Measurements from ENCODE around the gene PRDX5. TPM values are rescaled to one million over a fixed set of nuclear protein-coding genes. Genes with fewer than 3 reads are reported as not detected.
"Not testable (repeated sequence)": the region's sequence is repeated elsewhere in the genome, so short reads cannot be mapped to it uniquely, and the experiment has no call there.

Gene PRDX5
- total RNA-seq, 1 donor from 2014 or later, result 144 TPM

DNA sequence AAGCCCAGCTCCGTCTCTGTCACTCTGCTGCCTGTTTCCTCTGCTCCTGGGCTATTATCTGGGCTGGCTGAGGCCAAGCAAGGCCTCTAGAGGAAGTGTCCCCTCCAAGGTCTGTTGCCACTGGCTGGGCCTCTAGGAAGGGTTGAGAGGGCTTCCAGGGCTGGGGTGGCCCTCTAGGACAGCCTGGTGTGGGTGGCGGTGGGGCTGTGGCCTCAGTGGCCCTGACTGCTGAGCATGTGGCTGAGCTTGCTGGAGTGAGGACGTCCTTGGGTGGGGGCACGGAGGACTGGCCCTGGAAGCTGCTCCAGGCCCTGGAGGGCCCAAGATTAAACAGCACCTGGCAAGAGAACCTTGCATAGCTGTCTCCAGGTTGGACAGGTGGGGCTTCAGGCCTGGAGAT is 6.1 kb downstream of the PRDX5 start:
- Histone ChIP-seq H3K4me1 (ENCODE audit: control insufficient read depth in 3 of 3, insufficient read depth in 3 of 3, low read length in 3 of 3) (peaks cover 7 to 12% (median 7%) of the 10 kb centered on the region in 3 donors), H3K36me3 (ENCODE audit: control insufficient read depth in 3 of 3, insufficient read depth in 3 of 3, low read length in 3 of 3) (peaks cover 15 to 17% (median 16%) of the 10 kb centered on the region in 3 donors)
- not testable (repeated sequence) for H3K9me3 ChIP-seq (ENCODE audit: control insufficient read depth in 3 of 3, low read length in 3 of 3); H3K9ac ChIP-seq (ENCODE audit: low read depth in 1 of 3, low read length in 3 of 3); H3K27ac ChIP-seq (ENCODE audit: low read depth, low read length); H3K4me3 ChIP-seq (ENCODE audit: low read length in 3 of 3); H3K27me3 ChIP-seq (ENCODE audit: control insufficient read depth in 3 of 3, insufficient read depth in 3 of 3, low read length in 3 of 3)

DNA sequence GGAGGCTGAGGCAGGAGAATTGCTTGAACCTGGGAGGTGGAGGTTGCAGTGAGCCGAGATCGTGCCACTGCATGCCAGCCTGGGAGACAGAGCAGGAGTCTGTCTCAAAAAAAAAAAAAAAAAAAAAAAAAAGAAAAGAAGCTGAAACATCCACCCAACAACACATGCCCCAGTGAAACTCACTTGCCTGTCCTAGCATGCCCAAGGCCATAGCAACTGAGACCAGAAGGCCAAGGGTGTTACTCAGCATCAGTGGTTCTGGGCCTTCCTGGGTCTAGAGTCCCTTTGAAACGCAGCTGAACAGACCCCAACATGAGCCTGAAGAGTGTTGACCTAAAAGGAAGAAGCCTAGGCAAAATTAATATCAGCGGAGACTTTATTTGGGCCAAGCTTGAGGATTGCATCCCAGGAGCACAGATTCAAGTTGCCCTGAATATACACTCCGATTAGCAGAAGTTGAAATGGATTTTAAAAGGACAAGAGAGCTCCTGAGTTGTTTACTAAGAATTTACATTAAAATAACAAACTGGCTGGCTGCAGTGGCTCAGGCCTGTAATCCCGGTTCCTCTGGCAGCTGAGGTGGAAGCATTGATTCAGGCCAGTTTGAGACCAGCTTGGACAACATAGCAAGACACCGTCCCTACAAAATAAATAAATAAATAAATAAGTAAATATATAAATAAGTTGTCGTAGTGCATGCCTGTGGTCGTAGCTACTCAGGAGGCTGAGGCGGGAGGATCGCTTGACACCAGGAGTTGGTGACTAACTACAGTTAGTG is 7.0 kb downstream of the PRDX5 start:
- Histone ChIP-seq H3K9ac (ENCODE audit: low read depth in 1 of 3, low read length in 3 of 3) (no peak overlapping the region), H3K9me3 (ENCODE audit: control insufficient read depth in 3 of 3, low read length in 3 of 3) (no peaks in the 10 kb centered on the region), H3K27ac (ENCODE audit: low read depth, low read length) (no peak overlapping the region), H3K27me3 (ENCODE audit: control insufficient read depth in 3 of 3, insufficient read depth in 3 of 3, low read length in 3 of 3) (no peaks in the 10 kb centered on the region), H3K36me3 (ENCODE audit: control insufficient read depth in 3 of 3, insufficient read depth in 3 of 3, low read length in 3 of 3) (peaks cover 15 to 17% (median 16%) of the 10 kb centered on the region in 3 donors), H3K4me3 (ENCODE audit: low read length in 3 of 3) (no peak overlapping the region), H3K4me1 (ENCODE audit: control insufficient read depth in 3 of 3, insufficient read depth in 3 of 3, low read length in 3 of 3) (peaks cover 9 to 14% (median 10%) of the 10 kb centered on the region in 3 donors)

DNA sequence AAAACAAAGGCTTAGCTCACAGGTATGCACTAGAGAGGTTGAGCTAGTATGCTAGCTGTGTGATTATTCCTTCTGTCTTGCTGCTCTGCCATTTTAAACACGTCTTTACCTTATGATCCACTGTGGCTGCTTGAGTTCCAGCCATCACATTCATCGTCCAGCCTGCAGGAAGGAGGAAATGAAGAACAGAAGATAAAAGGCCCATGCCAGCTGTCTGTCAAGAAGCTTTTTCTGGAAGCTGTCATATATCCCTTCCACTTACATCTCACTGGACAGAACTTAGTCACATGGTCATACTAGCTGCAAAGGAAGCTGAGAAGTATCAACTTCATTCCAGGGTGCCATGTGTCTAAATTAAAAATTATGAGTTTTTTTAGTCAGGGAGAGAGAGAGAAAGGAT is 9.5 kb downstream of the PRDX5 start:
- no peak overlapping the region for H3K4me3 ChIP-seq (ENCODE audit: low read length in 3 of 3)
- H3K4me1 ChIP-seq (ENCODE audit: control insufficient read depth in 3 of 3, insufficient read depth in 3 of 3, low read length in 3 of 3), result peaks cover 15 to 20% (median 15%) of the 10 kb centered on the region in 3 donors
- H3K27me3 ChIP-seq (ENCODE audit: control insufficient read depth in 3 of 3, insufficient read depth in 3 of 3, low read length in 3 of 3), result no peaks in the 10 kb centered on the region
- H3K27ac ChIP-seq (ENCODE audit: low read depth, low read length), result no peak overlapping the region
- H3K36me3 ChIP-seq (ENCODE audit: control insufficient read depth in 3 of 3, insufficient read depth in 3 of 3, low read length in 3 of 3), result peaks cover 4 to 7% (median 4%) of the 10 kb centered on the region in 3 donors
- no peak overlapping the region for H3K9ac ChIP-seq (ENCODE audit: low read depth in 1 of 3, low read length in 3 of 3)
- H3K9me3 ChIP-seq (ENCODE audit: control insufficient read depth in 3 of 3, low read length in 3 of 3), result no peaks in the 10 kb centered on the region

DNA sequence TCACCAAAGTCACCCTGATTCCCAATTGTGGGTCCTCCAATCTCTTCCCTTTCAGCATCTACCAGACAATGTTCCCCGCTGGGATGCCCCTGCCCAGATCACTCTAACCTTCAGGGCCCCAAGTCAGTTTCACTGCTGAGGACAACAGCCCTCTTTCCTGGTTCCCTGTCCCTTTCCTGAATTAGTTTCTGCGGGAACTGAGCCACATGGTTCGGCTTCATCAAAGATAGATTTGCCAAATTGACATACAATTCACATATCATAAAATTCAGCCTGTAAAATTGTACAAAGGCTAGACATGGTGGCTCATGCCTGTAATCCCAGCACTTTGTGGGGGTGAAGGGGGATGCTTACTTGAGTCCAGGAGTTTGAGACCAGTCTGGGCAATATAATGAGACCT is 10.1 kb downstream of the PRDX5 start:
- H3K4me3 ChIP-seq (ENCODE audit: low read length in 3 of 3), result no peak overlapping the region
- peaks cover 15 to 20% (median 15%) of the 10 kb centered on the region in 3 donors for H3K4me1 ChIP-seq (ENCODE audit: control insufficient read depth in 3 of 3, insufficient read depth in 3 of 3, low read length in 3 of 3)
- H3K27ac ChIP-seq (ENCODE audit: low read depth, low read length), result no peak overlapping the region
- H3K27me3 ChIP-seq (ENCODE audit: control insufficient read depth in 3 of 3, insufficient read depth in 3 of 3, low read length in 3 of 3), result no peaks in the 10 kb centered on the region
- H3K9ac ChIP-seq (ENCODE audit: low read depth in 1 of 3, low read length in 3 of 3), result no peak overlapping the region
- H3K9me3 ChIP-seq (ENCODE audit: control insufficient read depth in 3 of 3, low read length in 3 of 3), result no peaks in the 10 kb centered on the region
- peaks cover 0 to under 1% (median under 1%) of the 10 kb centered on the region in 3 donors for H3K36me3 ChIP-seq (ENCODE audit: control insufficient read depth in 3 of 3, insufficient read depth in 3 of 3, low read length in 3 of 3)

DNA sequence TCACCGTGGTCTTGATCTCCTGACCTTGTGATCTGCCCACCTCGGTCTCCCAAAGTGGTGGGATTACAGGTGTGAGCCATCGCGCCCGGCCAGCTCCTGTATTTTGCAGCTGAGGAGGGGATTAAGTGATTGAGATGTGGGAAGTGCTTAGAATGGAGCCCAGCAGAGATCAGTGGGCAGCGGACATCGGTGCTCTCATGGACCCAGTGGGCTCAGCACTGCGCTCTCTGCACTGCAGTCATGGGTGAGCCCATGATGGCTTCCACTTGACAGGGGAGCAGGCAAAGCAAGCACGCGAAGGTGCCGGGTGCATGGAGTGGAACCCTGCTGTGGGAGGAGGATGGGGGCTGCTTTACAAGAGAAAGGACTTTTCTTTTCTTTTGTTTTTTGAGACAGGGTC is 13.0 kb downstream of the PRDX5 start:
- Histone ChIP-seq H3K9ac (ENCODE audit: low read depth in 1 of 3, low read length in 3 of 3) (no peak overlapping the region), H3K27me3 (ENCODE audit: control insufficient read depth in 3 of 3, insufficient read depth in 3 of 3, low read length in 3 of 3) (no peaks in the 10 kb centered on the region), H3K27ac (ENCODE audit: low read depth, low read length) (no peak overlapping the region), H3K4me3 (ENCODE audit: low read length in 3 of 3) (no peak overlapping the region), H3K4me1 (ENCODE audit: control insufficient read depth in 3 of 3, insufficient read depth in 3 of 3, low read length in 3 of 3) (peaks cover 15 to 20% (median 15%) of the 10 kb centered on the region in 3 donors), H3K9me3 (ENCODE audit: control insufficient read depth in 3 of 3, low read length in 3 of 3) (no peaks in the 10 kb centered on the region), H3K36me3 (ENCODE audit: control insufficient read depth in 3 of 3, insufficient read depth in 3 of 3, low read length in 3 of 3) (no peaks in the 10 kb centered on the region)

DNA sequence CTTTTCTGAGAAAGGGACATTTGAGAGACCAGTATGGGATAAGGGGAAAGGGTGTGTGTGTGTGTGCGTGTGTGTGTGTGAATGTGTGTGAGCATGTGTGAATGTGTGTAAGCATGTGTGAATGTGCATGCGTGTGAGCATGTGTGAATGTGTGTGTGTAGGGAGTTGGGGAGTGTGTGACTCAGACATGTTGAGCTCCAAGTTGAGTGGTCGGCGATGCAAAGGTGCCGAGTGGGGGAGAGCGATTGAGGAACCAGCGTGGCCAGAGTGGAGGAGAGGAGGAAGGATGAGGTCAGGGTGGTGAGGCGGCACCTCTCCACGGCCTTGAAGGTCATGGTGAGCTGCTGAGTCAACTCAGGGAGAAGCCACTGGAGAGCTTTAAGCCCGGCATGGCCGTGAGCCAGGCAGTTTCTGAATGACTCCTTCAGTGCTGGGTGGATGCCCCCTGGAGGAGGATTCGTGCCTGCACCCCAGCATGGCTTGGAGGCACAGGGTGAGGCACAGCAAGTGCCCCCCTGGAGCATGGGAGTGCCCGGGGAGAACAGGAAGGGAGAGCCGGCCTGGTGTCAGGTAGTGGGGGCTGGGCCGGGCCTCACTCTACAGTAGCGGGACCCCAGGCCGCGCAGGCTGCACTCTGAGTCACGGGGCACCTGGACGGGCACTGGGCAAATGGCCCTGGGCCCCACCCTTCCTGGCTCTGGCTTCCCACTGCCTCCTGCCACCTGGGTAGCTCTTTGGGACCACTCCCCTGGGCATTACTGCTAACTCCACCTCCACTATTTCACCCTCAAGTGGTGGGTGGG is 13.8 kb downstream of the PRDX5 start:
- H3K27ac ChIP-seq (ENCODE audit: low read depth, low read length), result no peak overlapping the region
- H3K4me1 ChIP-seq (ENCODE audit: control insufficient read depth in 3 of 3, insufficient read depth in 3 of 3, low read length in 3 of 3), result peaks cover 15 to 20% (median 15%) of the 10 kb centered on the region in 3 donors
- H3K27me3 ChIP-seq (ENCODE audit: control insufficient read depth in 3 of 3, insufficient read depth in 3 of 3, low read length in 3 of 3), result no peaks in the 10 kb centered on the region
- peak overlapping the region in 1 of 3 donors; percentile 40 for H3K9ac ChIP-seq (ENCODE audit: low read depth in 1 of 3, low read length in 3 of 3)
- no peaks in the 10 kb centered on the region for H3K9me3 ChIP-seq (ENCODE audit: control insufficient read depth in 3 of 3, low read length in 3 of 3)
- H3K36me3 ChIP-seq (ENCODE audit: control insufficient read depth in 3 of 3, insufficient read depth in 3 of 3, low read length in 3 of 3), result no peaks in the 10 kb centered on the region
- peak overlapping the region in 1 of 3 donors; percentile 45 for H3K4me3 ChIP-seq (ENCODE audit: low read length in 3 of 3)

DNA sequence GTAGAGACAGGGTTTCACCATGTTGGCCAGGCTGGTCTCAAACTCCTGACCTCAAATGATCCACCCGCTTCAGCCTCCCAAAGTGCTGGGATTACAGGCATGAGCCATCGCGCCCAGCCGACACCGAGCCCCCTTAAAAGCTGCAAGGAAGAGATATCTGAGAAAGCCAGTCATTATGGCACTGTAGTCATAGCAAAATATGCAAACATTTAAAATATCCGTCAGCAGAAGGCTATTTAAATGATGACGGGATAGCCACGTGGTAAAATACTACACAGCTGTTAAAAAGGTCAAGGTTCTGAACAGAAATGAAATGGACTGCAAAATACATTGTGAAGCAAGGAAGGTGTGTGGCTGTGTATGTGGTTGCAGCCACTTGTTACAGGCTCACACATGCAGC is 15.6 kb downstream of the PRDX5 start:
- Histone ChIP-seq H3K9me3 (ENCODE audit: control insufficient read depth in 3 of 3, low read length in 3 of 3) (no peaks in the 10 kb centered on the region), H3K9ac (ENCODE audit: low read depth in 1 of 3, low read length in 3 of 3) (no peak overlapping the region), H3K4me3 (ENCODE audit: low read length in 3 of 3) (no peak overlapping the region), H3K27me3 (ENCODE audit: control insufficient read depth in 3 of 3, insufficient read depth in 3 of 3, low read length in 3 of 3) (no peaks in the 10 kb centered on the region), H3K4me1 (ENCODE audit: control insufficient read depth in 3 of 3, insufficient read depth in 3 of 3, low read length in 3 of 3) (peaks cover 15 to 20% (median 15%) of the 10 kb centered on the region in 3 donors), H3K36me3 (ENCODE audit: control insufficient read depth in 3 of 3, insufficient read depth in 3 of 3, low read length in 3 of 3) (no peaks in the 10 kb centered on the region), H3K27ac (ENCODE audit: low read depth, low read length) (no peak overlapping the region)

DNA sequence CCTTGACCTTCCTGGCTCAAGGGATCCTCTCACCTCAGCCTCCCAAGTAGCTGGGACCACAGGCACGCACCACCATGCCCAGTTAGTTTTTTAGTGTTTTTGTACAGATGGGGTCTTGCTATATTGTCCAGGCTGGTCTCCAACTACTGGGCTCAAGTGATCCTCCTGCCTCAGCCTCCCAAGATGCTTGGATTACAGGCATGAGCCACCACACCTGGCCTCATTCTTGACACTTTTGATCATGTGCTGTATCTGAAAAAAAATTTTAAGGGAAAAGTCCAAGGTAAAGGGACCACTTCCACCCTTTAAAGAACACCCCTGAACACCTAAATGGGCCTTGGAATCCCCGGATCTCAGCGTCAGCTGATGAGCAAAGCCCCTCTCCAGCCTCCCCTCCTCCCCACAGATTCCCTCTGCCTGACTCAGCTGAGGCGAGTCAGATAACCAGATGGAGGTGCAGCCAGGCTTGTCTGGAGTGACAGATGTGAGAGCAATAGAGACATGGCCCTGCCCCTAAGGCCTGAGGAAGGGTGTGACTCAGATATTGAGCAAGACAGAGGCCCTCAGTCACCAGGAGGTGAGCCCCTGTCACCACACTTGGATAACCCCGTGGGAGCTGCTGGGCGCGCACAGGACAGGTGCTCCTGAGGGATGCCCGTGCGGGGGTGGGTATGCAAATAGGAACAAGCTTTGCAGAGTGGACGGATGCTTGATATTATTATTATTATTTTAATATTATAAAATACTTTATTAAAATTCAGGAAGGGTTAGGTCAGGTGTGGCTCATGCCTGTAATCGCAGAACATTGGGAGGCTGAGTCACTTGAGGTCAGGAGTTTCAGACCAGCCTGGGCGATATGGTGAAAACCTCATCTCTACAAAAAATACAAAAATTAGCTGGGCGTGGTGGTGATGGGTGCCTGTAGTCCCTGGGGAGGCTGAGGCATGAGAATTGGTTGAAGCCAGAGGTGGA is 17.1 kb downstream of the PRDX5 start:
- Histone ChIP-seq H3K4me1 (ENCODE audit: control insufficient read depth in 3 of 3, insufficient read depth in 3 of 3, low read length in 3 of 3) (peaks cover 5 to 9% (median 6%) of the 10 kb centered on the region in 3 donors), H3K9me3 (ENCODE audit: control insufficient read depth in 3 of 3, low read length in 3 of 3) (no peaks in the 10 kb centered on the region), H3K9ac (ENCODE audit: low read depth in 1 of 3, low read length in 3 of 3) (no peak overlapping the region), H3K27me3 (ENCODE audit: control insufficient read depth in 3 of 3, insufficient read depth in 3 of 3, low read length in 3 of 3) (no peaks in the 10 kb centered on the region), H3K27ac (ENCODE audit: low read depth, low read length) (no peak overlapping the region), H3K4me3 (ENCODE audit: low read length in 3 of 3) (no peak overlapping the region), H3K36me3 (ENCODE audit: control insufficient read depth in 3 of 3, insufficient read depth in 3 of 3, low read length in 3 of 3) (no peaks in the 10 kb centered on the region)

DNA sequence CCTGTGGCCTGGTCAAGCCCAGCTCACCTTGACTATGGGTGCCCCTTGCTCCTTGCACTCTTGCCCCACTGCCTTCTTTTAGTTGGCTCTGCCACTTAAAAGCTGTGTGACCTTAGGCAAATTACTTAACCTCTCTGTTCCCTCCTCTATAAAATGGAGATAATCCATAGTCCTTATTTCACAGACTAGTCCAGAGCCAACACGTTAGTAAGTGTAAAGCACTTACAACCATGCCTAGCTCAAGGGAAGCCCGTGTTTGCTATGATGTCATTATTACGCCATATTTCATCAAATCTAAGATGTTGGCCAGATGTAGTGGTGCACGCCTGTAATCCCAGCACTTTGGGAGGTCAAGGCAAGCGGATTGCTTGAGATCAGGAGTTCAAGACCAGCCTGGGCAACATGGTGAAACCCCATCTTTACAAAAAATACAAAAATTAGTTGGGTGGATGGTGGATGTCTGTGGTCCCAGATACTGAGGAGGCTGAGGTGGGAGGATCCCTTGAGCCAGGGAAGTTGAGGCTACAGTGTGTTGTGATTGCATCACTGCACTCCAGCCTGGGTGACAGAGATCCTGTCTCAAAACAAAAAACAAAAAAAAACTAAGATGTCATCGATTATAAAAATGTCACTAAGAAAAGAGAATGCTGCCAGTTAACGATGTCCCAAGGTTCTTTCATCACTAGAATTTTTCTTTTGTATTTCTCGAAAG is 19.8 kb downstream of the PRDX5 start:
- Histone ChIP-seq H3K36me3 (ENCODE audit: control insufficient read depth in 3 of 3, insufficient read depth in 3 of 3, low read length in 3 of 3) (no peaks in the 10 kb centered on the region), H3K27me3 (ENCODE audit: control insufficient read depth in 3 of 3, insufficient read depth in 3 of 3, low read length in 3 of 3) (no peaks in the 10 kb centered on the region), H3K4me1 (ENCODE audit: control insufficient read depth in 3 of 3, insufficient read depth in 3 of 3, low read length in 3 of 3) (peaks cover 6 to 7% (median 6%) of the 10 kb centered on the region in 3 donors), H3K9ac (ENCODE audit: low read depth in 1 of 3, low read length in 3 of 3) (no peak overlapping the region), H3K27ac (ENCODE audit: low read depth, low read length) (no peak overlapping the region), H3K4me3 (ENCODE audit: low read length in 3 of 3) (no peak overlapping the region), H3K9me3 (ENCODE audit: control insufficient read depth in 3 of 3, low read length in 3 of 3) (no peaks in the 10 kb centered on the region)
